Esophagus (tissue), 2 donors: ENCODE measurements around the gene SLMAP. TPM values are rescaled to one million over a fixed set of nuclear protein-coding genes. Genes with fewer than 3 reads are reported as not detected.

Source experiments
- H3K27ac ChIP-seq, 2 donors: one replicate each; pipeline ENCODE4 v1.5.1; 2013; ENCODE audit warnings: low read depth in 2 of 2, mild to moderate bottlenecking in 2 of 2, inconsistent platforms in 1 of 2, low read length in 1 of 2, moderate library complexity in 1 of 2
- H3K27me3 ChIP-seq, 2 donors: one replicate each; pipeline ENCODE4 v1.6.1; 2013; ENCODE audit warnings: low read length in 2 of 2, control low read depth in 1 of 2, mild to moderate bottlenecking in 1 of 2; ENCODE audit not compliant: insufficient read depth in 2 of 2, control insufficient read depth in 1 of 2
- H3K36me3 ChIP-seq, 2 donors: one replicate each; pipeline ENCODE4 v1.6.1; 2013; ENCODE audit warnings: low read length in 1 of 2; ENCODE audit not compliant: control insufficient read depth in 2 of 2, insufficient read depth in 2 of 2
- H3K4me1 ChIP-seq, 2 donors: one replicate each; pipeline ENCODE4 v1.6.1; 2013; ENCODE audit warnings: low read length in 1 of 2; ENCODE audit not compliant: control insufficient read depth in 2 of 2, insufficient read depth in 2 of 2
- H3K4me3 ChIP-seq, 2 donors: one replicate each; pipeline ENCODE4 v1.5.1; 2013; ENCODE audit warnings: low read length in 2 of 2, mild to moderate bottlenecking in 2 of 2, low read depth in 1 of 2, moderate library complexity in 1 of 2
- H3K9me3 ChIP-seq, 2 donors: one replicate each; pipeline ENCODE4 v1.6.1; 2013; ENCODE audit warnings: mild to moderate bottlenecking in 2 of 2, low read depth in 1 of 2, low read length in 1 of 2, moderate library complexity in 1 of 2; ENCODE audit not compliant: control insufficient read depth in 2 of 2, insufficient read depth in 1 of 2
- WGBS, 2 donors: extraction: QIAGEN DNeasy Blood & Tissue Kit; methylation state at CpG; one replicate each; pipeline ENCODE4 v1.1.7; 2013; 5-methylcytosine and 5-hydroxymethylcytosine counted together
- polyA plus RNA-seq, 2 donors: library from polyadenylated mRNA; stranded (reverse); fragments of 200-250 nt; gene quantifications; one replicate each; pipeline ENCODE4 v1.2.3, GENCODE V29; 2013
- donor health status: healthy with polysubstance abuse.
- donor health status: Bipolar disorder and iron deficiency.

The SLMAP gene
- polyA plus RNA-seq, 2 donors, result 22.0 to 31.5 TPM

DNA sequence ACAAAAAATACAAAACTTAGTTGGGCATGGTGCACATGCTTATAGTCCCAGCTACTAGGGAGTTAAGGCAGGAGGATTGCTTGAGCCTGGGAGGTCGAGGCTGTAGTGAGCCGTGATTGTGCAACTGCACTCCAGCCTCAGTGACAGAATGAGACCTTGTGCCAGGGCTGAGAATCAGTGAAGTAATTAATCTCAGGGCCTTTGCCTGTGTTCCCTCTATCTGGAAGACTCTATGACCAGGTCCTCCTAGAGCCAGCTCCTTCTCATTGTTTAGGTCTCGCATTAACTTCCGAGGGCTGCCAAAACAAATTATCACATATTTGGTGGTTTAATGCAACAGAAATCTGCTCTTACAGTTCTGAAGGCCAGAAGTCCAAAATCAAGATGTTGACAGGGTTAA lies 210.7 kb downstream of the SLMAP start:
- Histone ChIP-seq H3K27me3 (no peaks in the 10 kb centered on the region), H3K36me3 (no peaks in the 10 kb centered on the region), H3K27ac (peak overlapping the region in 1 of 2 donors; percentile 2), H3K4me3 (no peak overlapping the region), H3K4me1 (peaks cover 3 to 5% of the 10 kb centered on the region in 2 donors), H3K9me3 (no peaks in the 10 kb centered on the region)
- WGBS, 2 donors, result 22 to 46% methylated on average over 4 of the region's 4 CpGs

DNA sequence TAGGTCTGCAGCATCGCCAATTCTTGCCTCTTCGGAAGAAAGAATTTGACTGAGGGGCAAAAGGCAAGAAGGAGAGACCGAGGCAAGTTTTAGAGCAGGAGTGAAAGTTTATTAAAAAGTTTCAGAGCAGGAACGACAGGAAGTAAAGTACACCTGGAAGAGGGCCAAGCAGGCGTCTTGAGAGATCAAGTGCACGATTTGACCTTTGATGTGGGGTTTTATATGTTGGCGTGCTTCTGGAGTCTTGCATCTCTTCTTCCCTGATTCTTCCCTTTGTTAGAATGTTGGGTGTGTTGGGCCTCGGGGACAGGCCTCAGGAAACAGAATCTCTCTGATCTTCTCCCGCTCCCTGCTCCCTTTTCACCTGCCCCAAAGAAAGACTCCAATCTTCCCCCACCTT lies 211.5 kb downstream of the SLMAP start:
- H3K27me3 ChIP-seq, result no peaks in the 10 kb centered on the region
- H3K27ac ChIP-seq, result no peak overlapping the region
- H3K36me3 ChIP-seq, result no peaks in the 10 kb centered on the region
- peaks cover 5 to 8% of the 10 kb centered on the region in 2 donors for H3K4me1 ChIP-seq
- no peak overlapping the region for H3K4me3 ChIP-seq
- no peaks in the 10 kb centered on the region for H3K9me3 ChIP-seq
- 58 to 63% methylated on average over 9 of the region's 9 CpGs for WGBS, 2 donors

DNA sequence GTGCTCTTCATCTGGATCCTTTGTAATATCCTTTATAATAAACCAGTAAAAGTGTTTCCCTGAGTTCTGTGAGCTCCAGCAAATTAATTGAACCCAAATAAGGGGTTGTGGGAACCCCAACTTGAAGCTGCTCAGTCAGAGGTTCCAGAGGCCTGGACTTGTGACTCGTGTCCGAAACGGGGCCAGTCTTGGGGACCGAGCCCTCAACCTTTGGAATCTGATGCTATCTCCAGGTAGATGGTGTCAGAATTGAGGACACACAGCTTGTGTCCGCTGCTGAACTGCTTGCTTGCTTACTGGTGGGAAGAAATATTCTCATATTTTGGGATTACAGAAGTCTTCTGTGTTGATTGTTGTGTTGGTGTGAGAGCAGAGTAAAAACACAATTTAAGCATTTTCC lies 212.4 kb downstream of the SLMAP start:
- Histone ChIP-seq H3K4me1 (peaks cover 8% of the 10 kb centered on the region in 2 donors), H3K36me3 (no peaks in the 10 kb centered on the region), H3K27ac (no peak overlapping the region), H3K27me3 (no peaks in the 10 kb centered on the region), H3K4me3 (no peak overlapping the region), H3K9me3 (no peaks in the 10 kb centered on the region)
- 93 to 96% methylated on average over 5 of the region's 5 CpGs for WGBS, 2 donors

DNA sequence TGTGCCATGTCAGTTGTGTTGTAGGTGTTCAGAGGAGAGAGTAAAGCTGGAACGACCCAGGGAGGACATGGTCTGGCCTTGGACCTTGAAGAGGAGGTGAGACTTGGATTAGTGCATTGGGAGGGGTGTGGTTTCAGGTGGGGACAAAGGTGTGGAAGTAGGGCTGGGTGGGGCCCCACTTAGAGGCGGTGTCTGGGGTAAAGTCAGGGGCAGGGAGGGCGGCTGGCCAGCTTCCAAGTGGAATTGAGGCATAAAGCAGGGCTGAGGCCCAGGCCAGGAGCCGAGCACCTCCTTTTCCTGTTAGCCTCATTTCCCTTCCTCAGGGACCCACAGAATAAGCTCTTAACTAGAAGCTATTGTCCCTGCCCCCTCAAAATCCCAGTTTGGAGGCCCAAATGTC lies 215.9 kb downstream of the SLMAP start:
- 51 to 57% methylated on average over 4 of the region's 4 CpGs for WGBS, 2 donors
- peak overlapping the region in 1 of 2 donors; percentile 69 for H3K27ac ChIP-seq
- no peaks in the 10 kb centered on the region for H3K36me3 ChIP-seq
- no peaks in the 10 kb centered on the region for H3K27me3 ChIP-seq
- H3K9me3 ChIP-seq, result no peaks in the 10 kb centered on the region
- H3K4me1 ChIP-seq, result peaks cover 5 to 8% of the 10 kb centered on the region in 2 donors
- H3K4me3 ChIP-seq, result no peak overlapping the region

DNA sequence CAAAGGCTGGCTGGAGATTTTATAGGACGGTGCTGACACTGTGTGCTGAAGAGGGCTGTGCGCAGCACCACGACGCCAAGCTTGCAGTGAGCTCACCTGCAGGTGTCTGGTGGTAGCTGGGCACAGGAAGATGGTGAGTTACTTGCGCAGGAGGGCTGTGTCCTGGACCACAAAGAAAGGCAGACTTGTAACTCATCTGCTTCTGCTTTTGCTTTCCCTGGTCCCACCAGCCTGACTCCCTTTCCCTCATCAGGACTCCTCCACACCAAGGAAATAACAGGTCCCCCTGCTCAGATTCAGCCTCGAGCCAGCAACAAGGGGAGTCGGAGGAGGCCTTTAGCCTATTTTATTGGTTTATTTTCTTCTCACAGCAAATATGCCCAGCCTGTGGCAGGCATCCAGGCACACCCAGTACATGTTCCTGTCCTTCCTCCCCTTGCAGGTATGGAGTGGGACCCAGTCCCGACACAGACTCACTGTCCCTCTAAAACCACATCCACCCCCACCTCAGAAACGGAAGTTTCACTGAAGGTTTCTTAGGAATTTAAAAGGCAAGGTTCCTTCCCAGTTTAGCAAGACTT lies 216.5 kb downstream of the SLMAP start:
- Histone ChIP-seq H3K9me3 (no peaks in the 10 kb centered on the region), H3K27ac (peak overlapping the region in 1 of 2 donors; percentile 69), H3K4me3 (no peak overlapping the region), H3K27me3 (no peaks in the 10 kb centered on the region), H3K36me3 (no peaks in the 10 kb centered on the region), H3K4me1 (peaks cover 5 to 8% of the 10 kb centered on the region in 2 donors)
- 59 to 67% methylated on average over 9 of the region's 9 CpGs for WGBS, 2 donors

DNA sequence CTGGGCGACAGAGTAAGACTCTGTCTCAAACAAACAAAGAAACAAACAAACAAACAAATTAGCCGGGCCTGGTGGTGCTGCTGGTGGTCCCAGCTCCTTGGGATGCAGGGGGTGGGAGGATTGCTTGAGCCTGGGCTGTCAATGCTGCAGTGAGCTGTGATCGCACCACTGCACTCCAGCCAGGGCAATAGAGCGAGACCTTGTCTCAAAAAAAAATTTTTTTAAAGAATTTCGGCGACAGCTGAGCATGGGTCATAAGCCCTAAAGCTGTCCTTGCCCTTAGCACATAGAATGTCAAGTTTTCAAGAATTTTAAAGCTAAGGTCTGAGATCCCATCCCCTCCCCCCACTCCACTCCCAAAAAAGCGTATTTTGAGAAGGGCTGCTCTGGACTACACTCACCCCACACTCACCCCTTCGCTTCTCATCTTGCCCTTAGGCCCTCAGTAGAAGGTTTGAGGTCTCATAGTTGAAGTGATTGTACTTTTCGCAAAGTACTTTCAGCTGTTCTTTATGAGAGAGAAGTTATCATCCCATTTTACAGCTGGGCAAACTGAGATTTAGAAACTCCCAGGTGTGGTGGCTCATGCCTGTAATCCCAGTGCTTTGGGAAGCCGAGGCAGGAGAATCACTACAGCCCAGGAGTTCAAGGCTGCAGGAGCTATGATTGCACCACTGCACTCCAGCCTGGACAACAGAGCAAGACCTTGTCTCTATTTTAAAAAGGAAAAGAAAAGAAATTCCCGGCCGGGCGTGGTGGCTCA lies 217.8 kb downstream of the SLMAP start:
- Histone ChIP-seq H3K27me3 (no peaks in the 10 kb centered on the region), H3K27ac (no peak overlapping the region), H3K36me3 (no peaks in the 10 kb centered on the region), H3K4me1 (peaks cover 5 to 8% of the 10 kb centered on the region in 2 donors), H3K9me3 (no peaks in the 10 kb centered on the region), H3K4me3 (no peak overlapping the region)
- 94 to 95% methylated on average over 13 of the region's 13 CpGs for WGBS, 2 donors

DNA sequence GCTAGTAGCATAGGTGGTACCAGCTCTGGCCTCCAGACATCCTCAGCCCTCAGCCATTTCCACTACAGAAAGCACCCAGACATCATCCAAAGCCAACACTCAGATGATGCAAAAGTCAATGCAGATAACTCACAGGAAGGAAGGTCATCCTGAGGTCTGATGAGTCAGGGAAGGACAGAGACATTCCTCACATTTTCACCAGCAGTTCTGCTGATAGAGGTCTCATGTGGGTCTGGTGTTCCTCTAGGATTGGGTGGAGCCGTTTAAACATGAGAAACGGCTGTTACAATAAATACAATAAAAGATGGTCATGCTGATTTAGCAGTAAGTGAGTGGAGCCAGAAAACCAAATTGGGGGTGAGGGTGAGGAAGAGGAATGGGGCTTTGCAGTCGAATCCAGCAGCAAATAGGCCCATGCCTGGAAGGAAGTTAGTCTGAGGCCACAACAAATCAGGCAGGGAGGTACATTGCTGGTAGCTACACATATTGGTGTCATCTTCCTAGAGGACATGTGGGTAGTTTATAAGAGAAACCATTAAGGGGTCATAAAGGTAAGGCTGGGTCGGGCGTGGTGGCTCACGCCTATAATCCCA lies 218.8 kb downstream of the SLMAP start:
- H3K27ac ChIP-seq, result no peak overlapping the region
- no peak overlapping the region for H3K4me3 ChIP-seq
- no peaks in the 10 kb centered on the region for H3K27me3 ChIP-seq
- 60 to 64% methylated on average over 6 of the region's 6 CpGs for WGBS, 2 donors
- no peaks in the 10 kb centered on the region for H3K36me3 ChIP-seq
- H3K4me1 ChIP-seq, result peaks cover 5 to 6% of the 10 kb centered on the region in 2 donors
- no peaks in the 10 kb centered on the region for H3K9me3 ChIP-seq

DNA sequence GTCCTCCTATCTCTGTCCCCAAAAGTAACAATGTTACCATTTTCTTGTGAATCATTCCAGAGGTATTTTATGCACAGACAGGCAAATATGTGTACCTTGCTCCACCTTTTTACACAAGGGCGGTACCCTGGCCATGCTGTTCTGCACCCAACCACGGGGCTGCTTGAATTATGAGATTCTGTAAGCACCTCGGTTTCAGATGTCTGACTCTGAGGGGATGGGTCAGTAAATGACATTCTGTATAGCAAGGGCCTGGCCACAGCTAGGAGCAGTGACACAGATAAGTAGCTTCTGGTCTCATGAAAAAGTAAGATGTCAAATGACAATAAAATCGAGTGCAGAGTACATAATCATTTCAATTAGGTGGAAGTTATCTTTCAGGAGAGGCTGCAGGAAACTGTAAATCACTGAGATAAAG lies 221.7 kb downstream of the SLMAP start:
- 33 to 42% methylated on average over 4 of the region's 4 CpGs for WGBS, 2 donors
- no peak overlapping the region for H3K27ac ChIP-seq
- no peak overlapping the region for H3K4me3 ChIP-seq
- H3K4me1 ChIP-seq, result peaks cover 0 to under 1% of the 10 kb centered on the region in 2 donors
- no peaks in the 10 kb centered on the region for H3K36me3 ChIP-seq
- H3K27me3 ChIP-seq, result no peaks in the 10 kb centered on the region
- no peaks in the 10 kb centered on the region for H3K9me3 ChIP-seq

DNA sequence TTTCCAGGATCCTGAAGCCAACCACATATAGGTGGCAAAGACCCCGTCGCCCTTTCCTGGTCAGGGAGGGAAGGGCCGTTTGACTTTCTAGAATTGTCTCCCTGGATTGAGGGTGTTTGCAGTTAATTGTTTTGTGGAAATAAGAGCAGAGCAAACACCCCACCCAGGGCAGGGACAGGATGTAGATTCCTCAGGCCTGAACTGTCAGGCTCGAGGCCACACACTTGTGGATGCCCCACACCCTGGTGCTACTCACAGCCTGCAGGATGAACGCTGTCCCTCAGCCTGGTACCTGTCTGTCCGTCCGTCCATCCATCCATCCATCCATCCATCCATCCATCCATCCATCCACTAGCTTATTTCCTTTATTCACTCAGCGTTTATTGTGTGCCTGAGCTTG lies 222.2 kb downstream of the SLMAP start:
- whole genome bisulfite sequencing, 2 donors, result 70 to 73% methylated on average over 8 of the region's 8 CpGs
- Histone ChIP-seq H3K36me3 (no peaks in the 10 kb centered on the region), H3K9me3 (no peaks in the 10 kb centered on the region), H3K27ac (no peak overlapping the region), H3K4me1 (no peaks in the 10 kb centered on the region), H3K27me3 (no peaks in the 10 kb centered on the region), H3K4me3 (no peak overlapping the region)
